ENCODE results near the gene LCN1.

The LCN1 gene

DNA sequence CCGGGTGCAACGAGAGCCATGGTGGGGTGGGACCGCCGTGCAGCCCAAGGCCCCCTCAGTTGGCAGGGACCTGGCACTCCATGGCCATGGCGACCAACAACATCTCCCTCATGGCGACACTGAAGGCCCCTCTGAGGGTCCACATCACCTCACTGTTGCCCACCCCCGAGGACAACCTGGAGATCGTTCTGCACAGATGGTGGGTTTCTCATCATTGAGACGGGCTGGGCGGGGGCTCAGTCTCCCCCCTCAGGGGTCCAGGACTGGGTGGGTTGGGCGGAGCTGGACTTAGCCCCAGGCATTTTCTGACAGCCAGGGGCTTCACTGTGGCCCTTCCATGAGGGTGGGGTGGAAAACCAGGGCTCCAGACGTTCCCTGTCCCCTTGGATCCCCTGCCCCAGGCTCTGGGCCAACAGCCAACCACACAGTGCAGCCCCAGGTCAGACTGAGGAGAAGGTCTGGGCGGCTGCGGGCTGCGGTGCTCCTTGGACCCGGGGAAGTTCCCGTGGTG is 41.0 kb downstream of the LCN1 start:
- Histone ChIP-seq H3K27ac (ENCODE audit: low read depth, low read length) (no peak overlapping the region), H3K4me1 (ENCODE audit: control insufficient read depth in 1 of 2, insufficient read depth in 2 of 2, low read length in 2 of 2) (no peaks in the 10 kb centered on the region), H3K27me3 (ENCODE audit: control insufficient read depth in 1 of 2, insufficient read depth in 2 of 2, low read length in 2 of 2) (no peaks in the 10 kb centered on the region), H3K4me3 (ENCODE audit: low read depth in 1 of 2, low read length in 2 of 2) (no peak overlapping the region), H3K9ac (ENCODE audit: low read depth in 1 of 2, low read length in 2 of 2) (no peak overlapping the region), H3K9me3 (ENCODE audit: control insufficient read depth in 1 of 2, low read length in 2 of 2) (no peaks in the 10 kb centered on the region), H3K36me3 (ENCODE audit: control insufficient read depth in 1 of 2, insufficient read depth in 2 of 2, low read length in 2 of 2) (no peaks in the 10 kb centered on the region)

DNA sequence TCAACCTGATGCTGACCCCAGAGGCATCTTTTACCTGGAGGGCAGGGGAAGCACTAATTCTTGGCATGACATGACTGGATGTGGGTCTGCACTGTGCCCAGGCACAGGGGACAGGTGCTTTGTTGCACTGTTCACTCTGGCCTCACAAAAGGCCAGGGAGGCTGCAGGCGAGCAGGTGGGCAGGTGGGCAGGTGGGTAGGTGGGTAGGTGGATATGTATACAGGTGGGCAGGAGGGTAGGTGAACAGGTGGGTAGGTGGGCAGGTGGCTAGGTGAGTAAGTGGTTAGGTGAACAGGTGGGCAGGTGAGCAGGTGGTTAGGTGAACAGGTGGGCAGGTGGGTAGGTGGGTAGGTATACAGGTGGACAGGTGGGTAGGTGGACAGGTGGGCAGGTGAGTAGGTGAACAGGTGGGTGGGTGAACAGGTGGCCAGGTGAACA is 41.8 kb downstream of the LCN1 start:
- no peaks in the 10 kb centered on the region for H3K36me3 ChIP-seq (ENCODE audit: control insufficient read depth in 1 of 2, insufficient read depth in 2 of 2, low read length in 2 of 2)
- no peak overlapping the region for H3K9ac ChIP-seq (ENCODE audit: low read depth in 1 of 2, low read length in 2 of 2)
- no peaks in the 10 kb centered on the region for H3K27me3 ChIP-seq (ENCODE audit: control insufficient read depth in 1 of 2, insufficient read depth in 2 of 2, low read length in 2 of 2)
- H3K4me1 ChIP-seq (ENCODE audit: control insufficient read depth in 1 of 2, insufficient read depth in 2 of 2, low read length in 2 of 2) = no peaks in the 10 kb centered on the region
- no peak overlapping the region for H3K4me3 ChIP-seq (ENCODE audit: low read depth in 1 of 2, low read length in 2 of 2)
- H3K9me3 ChIP-seq (ENCODE audit: control insufficient read depth in 1 of 2, low read length in 2 of 2) = no peaks in the 10 kb centered on the region
- no peak overlapping the region for H3K27ac ChIP-seq (ENCODE audit: low read depth, low read length)

DNA sequence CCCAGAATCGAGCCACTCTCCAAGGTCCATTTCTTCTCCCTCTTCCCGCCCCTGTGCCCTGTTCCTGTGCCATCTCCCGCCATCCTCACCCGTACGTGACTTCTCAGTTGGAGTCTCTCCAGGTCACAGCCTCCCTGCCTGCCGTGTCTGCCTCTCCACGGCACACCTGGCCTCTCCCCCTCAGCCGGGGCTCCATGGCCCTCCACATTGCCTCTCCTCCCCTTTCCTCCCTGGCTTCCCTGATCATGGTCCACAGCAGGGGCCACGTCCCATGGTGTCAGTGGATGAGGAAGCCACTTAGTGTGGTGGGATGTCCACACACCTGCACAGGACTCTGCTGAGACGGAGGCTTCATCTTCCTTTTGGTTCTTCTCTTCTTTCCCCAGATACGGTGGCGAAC is 42.6 kb downstream of the LCN1 start:
- Histone ChIP-seq H3K4me3 (ENCODE audit: low read depth in 1 of 2, low read length in 2 of 2) (no peak overlapping the region), H3K9ac (ENCODE audit: low read depth in 1 of 2, low read length in 2 of 2) (no peak overlapping the region), H3K27me3 (ENCODE audit: control insufficient read depth in 1 of 2, insufficient read depth in 2 of 2, low read length in 2 of 2) (no peaks in the 10 kb centered on the region), H3K36me3 (ENCODE audit: control insufficient read depth in 1 of 2, insufficient read depth in 2 of 2, low read length in 2 of 2) (no peaks in the 10 kb centered on the region), H3K27ac (ENCODE audit: low read depth, low read length) (no peak overlapping the region), H3K9me3 (ENCODE audit: control insufficient read depth in 1 of 2, low read length in 2 of 2) (no peaks in the 10 kb centered on the region), H3K4me1 (ENCODE audit: control insufficient read depth in 1 of 2, insufficient read depth in 2 of 2, low read length in 2 of 2) (no peaks in the 10 kb centered on the region)

DNA sequence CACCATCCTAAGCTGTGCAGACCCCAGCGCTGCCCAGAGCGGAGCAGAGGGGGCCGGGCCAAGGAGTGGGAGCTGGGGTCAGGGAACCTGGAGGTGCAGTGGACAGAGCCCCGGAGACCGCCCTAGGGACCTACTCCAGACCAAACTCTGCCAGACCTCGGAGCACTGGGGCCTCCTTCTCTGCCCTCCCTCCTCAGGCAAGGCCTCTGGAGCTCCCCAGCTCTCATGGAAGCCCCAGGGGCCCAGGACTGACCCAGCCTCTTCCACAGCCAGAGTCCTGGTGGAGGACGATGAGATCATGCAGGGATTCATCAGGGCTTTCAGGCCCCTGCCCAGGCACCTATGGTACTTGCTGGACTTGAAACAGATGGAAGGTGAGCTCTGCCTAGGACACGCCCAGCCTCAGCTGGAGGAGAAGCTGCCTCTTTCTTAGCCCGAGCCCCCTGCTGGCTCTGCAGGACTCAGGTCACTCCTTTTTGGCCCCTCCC is 43.9 kb downstream of the LCN1 start:
- Histone ChIP-seq H3K4me1 (ENCODE audit: control insufficient read depth in 1 of 2, insufficient read depth in 2 of 2, low read length in 2 of 2) (no peaks in the 10 kb centered on the region), H3K36me3 (ENCODE audit: control insufficient read depth in 1 of 2, insufficient read depth in 2 of 2, low read length in 2 of 2) (no peaks in the 10 kb centered on the region), H3K9me3 (ENCODE audit: control insufficient read depth in 1 of 2, low read length in 2 of 2) (peaks cover 0 to 3% of the 10 kb centered on the region in 2 donors), H3K27me3 (ENCODE audit: control insufficient read depth in 1 of 2, insufficient read depth in 2 of 2, low read length in 2 of 2) (no peaks in the 10 kb centered on the region), H3K4me3 (ENCODE audit: low read depth in 1 of 2, low read length in 2 of 2) (no peak overlapping the region), H3K9ac (ENCODE audit: low read depth in 1 of 2, low read length in 2 of 2) (no peak overlapping the region), H3K27ac (ENCODE audit: low read depth, low read length) (no peak overlapping the region)

DNA sequence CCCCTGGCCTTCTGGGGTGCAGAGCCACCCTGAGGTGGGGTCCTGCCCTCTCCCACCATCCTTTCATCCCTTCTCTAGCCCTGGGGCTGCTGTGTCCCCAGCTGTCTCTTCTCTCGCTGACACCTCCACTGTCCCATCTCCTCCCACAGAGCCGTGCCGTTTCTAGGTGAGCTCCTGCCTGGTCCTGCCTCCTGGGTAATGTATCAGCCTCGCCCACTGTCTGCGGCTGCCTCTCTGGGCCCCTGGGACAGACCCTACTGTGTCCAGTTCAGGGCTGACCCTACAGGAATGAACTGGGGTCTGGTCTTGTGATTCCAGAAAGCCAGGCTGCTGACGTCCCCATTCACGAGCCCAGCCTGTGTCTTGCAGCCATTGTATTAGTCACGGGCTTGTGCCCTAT is 44.4 kb downstream of the LCN1 start:
- Histone ChIP-seq H3K4me3 (ENCODE audit: low read depth in 1 of 2, low read length in 2 of 2) (no peak overlapping the region), H3K27ac (ENCODE audit: low read depth, low read length) (no peak overlapping the region), H3K9me3 (ENCODE audit: control insufficient read depth in 1 of 2, low read length in 2 of 2) (peaks cover 0 to 3% of the 10 kb centered on the region in 2 donors), H3K36me3 (ENCODE audit: control insufficient read depth in 1 of 2, insufficient read depth in 2 of 2, low read length in 2 of 2) (no peaks in the 10 kb centered on the region), H3K27me3 (ENCODE audit: control insufficient read depth in 1 of 2, insufficient read depth in 2 of 2, low read length in 2 of 2) (no peaks in the 10 kb centered on the region), H3K4me1 (ENCODE audit: control insufficient read depth in 1 of 2, insufficient read depth in 2 of 2, low read length in 2 of 2) (no peaks in the 10 kb centered on the region), H3K9ac (ENCODE audit: low read depth in 1 of 2, low read length in 2 of 2) (no peak overlapping the region)

DNA sequence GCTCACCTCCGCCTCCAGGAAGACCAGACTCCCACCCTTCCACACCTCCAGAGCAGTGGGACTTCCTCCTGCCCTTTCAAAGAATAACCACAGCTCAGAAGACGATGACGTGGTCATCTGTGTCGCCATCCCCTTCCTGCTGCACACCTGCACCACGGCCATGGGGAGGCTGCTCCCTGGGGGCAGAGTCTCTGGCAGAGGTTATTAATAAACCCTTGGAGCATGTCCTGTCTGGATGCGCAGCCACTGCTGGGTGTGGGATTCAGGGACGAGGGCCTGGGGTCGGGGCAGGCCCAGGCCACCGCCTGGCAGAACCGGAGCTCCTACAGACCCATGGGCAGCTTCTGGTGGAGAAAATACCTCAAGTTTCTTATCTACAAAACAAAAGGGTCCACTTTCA is 45.3 kb downstream of the LCN1 start:
- H3K27me3 ChIP-seq (ENCODE audit: control insufficient read depth in 1 of 2, insufficient read depth in 2 of 2, low read length in 2 of 2) = no peaks in the 10 kb centered on the region
- no peaks in the 10 kb centered on the region for H3K36me3 ChIP-seq (ENCODE audit: control insufficient read depth in 1 of 2, insufficient read depth in 2 of 2, low read length in 2 of 2)
- H3K4me1 ChIP-seq (ENCODE audit: control insufficient read depth in 1 of 2, insufficient read depth in 2 of 2, low read length in 2 of 2) = no peaks in the 10 kb centered on the region
- H3K9ac ChIP-seq (ENCODE audit: low read depth in 1 of 2, low read length in 2 of 2) = no peak overlapping the region
- H3K9me3 ChIP-seq (ENCODE audit: control insufficient read depth in 1 of 2, low read length in 2 of 2) = peaks cover 0 to 3% of the 10 kb centered on the region in 2 donors
- H3K27ac ChIP-seq (ENCODE audit: low read depth, low read length) = no peak overlapping the region
- no peak overlapping the region for H3K4me3 ChIP-seq (ENCODE audit: low read depth in 1 of 2, low read length in 2 of 2)

DNA sequence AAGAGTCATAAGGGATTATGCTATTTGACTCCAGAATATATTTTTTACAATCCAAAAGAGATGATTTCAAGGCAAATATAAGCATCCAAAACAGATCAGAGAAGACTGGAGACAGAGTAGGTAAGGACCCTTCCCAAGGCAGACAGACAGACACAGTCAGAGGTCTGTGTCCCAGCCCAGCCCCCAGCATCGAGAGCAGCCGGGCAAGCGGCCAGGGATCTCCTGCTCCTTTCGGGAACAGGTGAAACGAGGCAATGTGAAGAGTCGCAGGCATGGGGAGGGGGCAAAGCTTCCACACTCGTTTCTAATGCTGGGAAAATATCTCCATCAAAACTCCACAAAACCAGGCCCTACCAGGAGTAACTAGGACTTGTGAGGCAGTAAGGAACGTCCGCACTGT is 46.1 kb downstream of the LCN1 start:
- Histone ChIP-seq H3K36me3 (ENCODE audit: control insufficient read depth in 1 of 2, insufficient read depth in 2 of 2, low read length in 2 of 2) (no peaks in the 10 kb centered on the region), H3K27ac (ENCODE audit: low read depth, low read length) (no peak overlapping the region), H3K4me1 (ENCODE audit: control insufficient read depth in 1 of 2, insufficient read depth in 2 of 2, low read length in 2 of 2) (no peaks in the 10 kb centered on the region), H3K9ac (ENCODE audit: low read depth in 1 of 2, low read length in 2 of 2) (no peak overlapping the region), H3K9me3 (ENCODE audit: control insufficient read depth in 1 of 2, low read length in 2 of 2) (peaks cover 0 to 3% of the 10 kb centered on the region in 2 donors), H3K4me3 (ENCODE audit: low read depth in 1 of 2, low read length in 2 of 2) (no peak overlapping the region), H3K27me3 (ENCODE audit: control insufficient read depth in 1 of 2, insufficient read depth in 2 of 2, low read length in 2 of 2) (no peaks in the 10 kb centered on the region)

DNA sequence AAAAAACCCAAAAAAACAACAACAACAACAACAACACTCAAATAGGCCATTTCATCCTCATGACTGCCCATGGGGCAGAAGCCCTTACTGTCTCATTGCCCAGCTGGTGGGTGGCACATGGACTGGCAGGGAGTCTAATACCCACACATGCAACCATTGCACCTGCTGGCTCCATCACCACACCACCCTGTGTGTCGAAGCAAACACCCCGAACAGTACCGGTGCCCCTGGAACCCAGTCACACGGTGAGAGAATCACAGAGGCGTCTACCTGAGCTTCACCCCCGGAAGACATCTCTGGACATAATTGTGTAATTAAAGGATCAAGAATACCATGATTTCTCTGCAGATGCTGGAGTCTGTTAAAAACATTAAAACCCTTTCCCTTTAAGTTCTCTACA is 46.8 kb downstream of the LCN1 start:
- H3K9ac ChIP-seq (ENCODE audit: low read depth in 1 of 2, low read length in 2 of 2) = no peak overlapping the region
- H3K9me3 ChIP-seq (ENCODE audit: control insufficient read depth in 1 of 2, low read length in 2 of 2) = peaks cover 0 to 3% of the 10 kb centered on the region in 2 donors
- H3K27ac ChIP-seq (ENCODE audit: low read depth, low read length) = no peak overlapping the region
- no peak overlapping the region for H3K4me3 ChIP-seq (ENCODE audit: low read depth in 1 of 2, low read length in 2 of 2)
- H3K4me1 ChIP-seq (ENCODE audit: control insufficient read depth in 1 of 2, insufficient read depth in 2 of 2, low read length in 2 of 2) = no peaks in the 10 kb centered on the region
- no peaks in the 10 kb centered on the region for H3K36me3 ChIP-seq (ENCODE audit: control insufficient read depth in 1 of 2, insufficient read depth in 2 of 2, low read length in 2 of 2)
- H3K27me3 ChIP-seq (ENCODE audit: control insufficient read depth in 1 of 2, insufficient read depth in 2 of 2, low read length in 2 of 2) = no peaks in the 10 kb centered on the region

DNA sequence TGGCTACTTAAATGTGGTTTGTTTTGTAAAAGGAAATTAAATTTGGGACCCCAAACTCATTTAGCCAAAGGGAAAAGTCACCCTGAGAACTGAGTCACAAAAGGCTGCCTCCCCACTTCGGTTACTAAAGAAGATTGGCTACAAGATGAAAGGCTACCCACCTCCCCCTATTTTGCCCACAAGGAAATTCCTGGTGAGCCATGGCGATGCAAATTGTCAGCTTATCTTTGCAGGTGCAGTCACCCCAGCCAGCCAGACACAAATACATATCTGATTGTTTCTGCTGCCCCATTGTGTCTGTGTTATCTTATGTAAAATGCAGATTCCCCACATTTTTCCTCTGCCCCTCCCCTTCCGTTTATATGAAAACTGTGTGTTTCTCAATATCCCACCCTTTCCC is 49.2 kb downstream of the LCN1 start:
- H3K27me3 ChIP-seq (ENCODE audit: control insufficient read depth in 1 of 2, insufficient read depth in 2 of 2, low read length in 2 of 2) = no peaks in the 10 kb centered on the region
- no peak overlapping the region for H3K9ac ChIP-seq (ENCODE audit: low read depth in 1 of 2, low read length in 2 of 2)
- peaks cover 0 to 3% of the 10 kb centered on the region in 2 donors for H3K9me3 ChIP-seq (ENCODE audit: control insufficient read depth in 1 of 2, low read length in 2 of 2)
- no peaks in the 10 kb centered on the region for H3K4me1 ChIP-seq (ENCODE audit: control insufficient read depth in 1 of 2, insufficient read depth in 2 of 2, low read length in 2 of 2)
- no peaks in the 10 kb centered on the region for H3K36me3 ChIP-seq (ENCODE audit: control insufficient read depth in 1 of 2, insufficient read depth in 2 of 2, low read length in 2 of 2)
- no peak overlapping the region for H3K27ac ChIP-seq (ENCODE audit: low read depth, low read length)
- H3K4me3 ChIP-seq (ENCODE audit: low read depth in 1 of 2, low read length in 2 of 2) = no peak overlapping the region

DNA sequence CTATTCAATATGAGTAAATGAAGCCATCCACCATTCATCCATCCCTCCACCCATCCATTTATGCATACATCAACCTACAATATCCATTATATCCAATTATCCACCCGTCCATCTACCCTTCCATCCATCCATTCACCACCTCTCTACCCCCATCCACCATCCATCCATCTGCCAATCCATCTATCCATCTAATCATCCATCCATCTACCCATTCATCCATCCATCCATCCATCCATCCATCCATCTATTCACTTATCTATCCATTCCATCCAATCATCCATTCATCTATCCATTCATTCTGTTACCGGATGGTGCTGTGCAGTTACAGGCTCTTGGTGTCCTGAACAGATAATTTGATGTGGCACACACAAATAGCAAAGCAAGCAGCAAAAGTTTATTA is 51.0 kb downstream of the LCN1 start:
- H3K9me3 ChIP-seq (ENCODE audit: control insufficient read depth in 1 of 2, low read length in 2 of 2) = peaks cover 0 to 3% of the 10 kb centered on the region in 2 donors
- no peaks in the 10 kb centered on the region for H3K4me1 ChIP-seq (ENCODE audit: control insufficient read depth in 1 of 2, insufficient read depth in 2 of 2, low read length in 2 of 2)
- H3K27ac ChIP-seq (ENCODE audit: low read depth, low read length) = no peak overlapping the region
- H3K27me3 ChIP-seq (ENCODE audit: control insufficient read depth in 1 of 2, insufficient read depth in 2 of 2, low read length in 2 of 2) = no peaks in the 10 kb centered on the region
- H3K4me3 ChIP-seq (ENCODE audit: low read depth in 1 of 2, low read length in 2 of 2) = no peak overlapping the region
- H3K9ac ChIP-seq (ENCODE audit: low read depth in 1 of 2, low read length in 2 of 2) = no peak overlapping the region
- H3K36me3 ChIP-seq (ENCODE audit: control insufficient read depth in 1 of 2, insufficient read depth in 2 of 2, low read length in 2 of 2) = no peaks in the 10 kb centered on the region

DNA sequence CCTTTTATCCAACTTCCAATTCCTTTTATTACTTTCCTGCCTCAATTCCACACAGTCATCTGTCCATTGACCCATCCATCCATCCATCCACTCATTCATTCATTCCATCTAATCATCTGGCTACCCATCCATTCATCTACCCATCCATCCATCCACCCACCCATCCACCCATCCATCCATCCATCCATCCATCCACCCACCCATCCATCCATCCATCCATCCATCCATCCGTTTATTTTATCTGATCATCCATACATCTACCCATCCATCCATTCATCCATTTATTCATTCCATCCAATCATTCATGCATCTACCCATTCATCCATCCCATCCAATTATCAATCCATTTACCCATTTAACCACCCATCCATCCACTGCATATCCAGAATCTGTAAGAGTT is 51.9 kb downstream of the LCN1 start:
- Histone ChIP-seq H3K9ac (ENCODE audit: low read depth in 1 of 2, low read length in 2 of 2) (no peak overlapping the region), H3K4me3 (ENCODE audit: low read depth in 1 of 2, low read length in 2 of 2) (no peak overlapping the region), H3K27me3 (ENCODE audit: control insufficient read depth in 1 of 2, insufficient read depth in 2 of 2, low read length in 2 of 2) (no peaks in the 10 kb centered on the region), H3K36me3 (ENCODE audit: control insufficient read depth in 1 of 2, insufficient read depth in 2 of 2, low read length in 2 of 2) (no peaks in the 10 kb centered on the region), H3K27ac (ENCODE audit: low read depth, low read length) (no peak overlapping the region), H3K9me3 (ENCODE audit: control insufficient read depth in 1 of 2, low read length in 2 of 2) (peaks cover 0 to 3% of the 10 kb centered on the region in 2 donors), H3K4me1 (ENCODE audit: control insufficient read depth in 1 of 2, insufficient read depth in 2 of 2, low read length in 2 of 2) (no peaks in the 10 kb centered on the region)
